Measurements from ENCODE around the gene FYN. TPM values are rescaled to one million over a fixed set of nuclear protein-coding genes. Genes with fewer than 3 reads are reported as not detected.

FYN gene
- total RNA-seq, 1 experiment from 2014 or later = 18.5 TPM

DNA sequence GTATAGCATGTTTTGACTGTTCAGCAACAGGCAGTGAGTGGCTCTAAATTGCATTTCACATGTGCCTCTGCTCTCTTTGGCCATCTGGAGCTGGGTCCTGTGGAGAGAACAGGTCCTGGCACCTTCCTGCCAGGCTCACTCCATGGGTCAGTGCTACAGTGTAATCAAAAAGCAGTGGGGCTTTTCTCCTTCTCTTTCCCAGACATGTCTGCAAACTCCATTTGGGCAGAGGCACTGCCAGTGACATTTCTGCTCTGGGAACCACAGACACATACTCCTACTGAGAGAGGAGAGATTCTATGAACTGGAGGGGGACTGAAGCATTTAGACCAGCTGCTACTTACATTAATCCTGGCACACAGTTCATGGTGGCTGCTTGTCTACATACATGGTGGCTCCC, 199.3 kb downstream of the FYN start:
- DNase-seq (ENCODE audit: low read depth, low spot score) = no peak
- ChIA-PET CTCF (interaction anchor here (1.4 kb wide), 1 partner anchor 195 kb away, joined by 3 read pairs; no protein-coding TSS in a partner anchor), POLR2A (no interaction called here), RAD21 (ENCODE audit: low non-redundant PET in 1 of 2, low total read pairs in 2 of 2, uncharacterized antibody in 2 of 2, unreplicated experiment in 2 of 2) (no interaction called here)
- H3K36me3 ChIP-seq (ENCODE audit: control insufficient read depth in 1 of 2, insufficient read depth in 2 of 2, low read length in 2 of 2) = no peaks in the 10 kb centered on the region; a peak in 1 of 4 replicates
- H4K20me1 ChIP-seq (ENCODE audit: insufficient read depth) = no peaks in the 10 kb centered on the region
- H2AFZ ChIP-seq (ENCODE audit: low read depth, low read length, poor library complexity, severe bottlenecking) = no peak overlapping the region
- no peak overlapping the region for H3K4me2 ChIP-seq (ENCODE audit: low read length)
- H3K9me2 ChIP-seq (ENCODE audit: insufficient read depth) = no peaks in the 10 kb centered on the region
- H3K27ac ChIP-seq (ENCODE audit: low read depth, low read length) = no peak overlapping the region
- H3K9me3 ChIP-seq (ENCODE audit: control insufficient read depth in 1 of 2, insufficient read depth in 1 of 2, low read depth in 1 of 2, low read length in 2 of 2) = no peaks in the 10 kb centered on the region
- H3K9ac ChIP-seq (ENCODE audit: low read length) = no peak overlapping the region
- no peak overlapping the region for H3K4me3 ChIP-seq (replicated peaks in 1 of 2; ENCODE audit: low read depth in 1 of 2, low read length in 2 of 2)
- no TSS peak for BruUV-seq (replicated peaks)
- no peaks in the 10 kb centered on the region for H3K27me3 ChIP-seq (ENCODE audit: insufficient read depth, low read length)
- no peaks in the 10 kb centered on the region for H3K79me2 ChIP-seq (ENCODE audit: insufficient read depth, low read length)
- TF ChIP-seq EZH2 (IDR thresholded peaks at IDR 0.05) (no peak), RAD21 (IDR thresholded peaks at IDR 0.05; ENCODE audit: low read depth) (no peak), CBX3 (IDR thresholded peaks at IDR 0.05; ENCODE audit: low read depth) (no peak), YY1 (IDR thresholded peaks at IDR 0.05; ENCODE audit: extremely low read depth, insufficient replicate concordance, low read depth, low read length) (no peak), ZNF274 (IDR thresholded peaks at IDR 0.05; ENCODE audit: low read depth, low read length) (no peak), EZH2phosphoT487 (IDR thresholded peaks at IDR 0.05; ENCODE audit: borderline replicate concordance) (no peak), POLR2A (IDR thresholded peaks at IDR 0.05; ENCODE audit: borderline replicate concordance, extremely low read depth, insufficient read depth, insufficient read length) (no peak), SIN3A (IDR thresholded peaks at IDR 0.05; ENCODE audit: low read depth) (no peak), CEBPB (IDR thresholded peaks at IDR 0.05; ENCODE audit: low read depth) (no peak)
- TF ChIP-seq, protein P1, sequence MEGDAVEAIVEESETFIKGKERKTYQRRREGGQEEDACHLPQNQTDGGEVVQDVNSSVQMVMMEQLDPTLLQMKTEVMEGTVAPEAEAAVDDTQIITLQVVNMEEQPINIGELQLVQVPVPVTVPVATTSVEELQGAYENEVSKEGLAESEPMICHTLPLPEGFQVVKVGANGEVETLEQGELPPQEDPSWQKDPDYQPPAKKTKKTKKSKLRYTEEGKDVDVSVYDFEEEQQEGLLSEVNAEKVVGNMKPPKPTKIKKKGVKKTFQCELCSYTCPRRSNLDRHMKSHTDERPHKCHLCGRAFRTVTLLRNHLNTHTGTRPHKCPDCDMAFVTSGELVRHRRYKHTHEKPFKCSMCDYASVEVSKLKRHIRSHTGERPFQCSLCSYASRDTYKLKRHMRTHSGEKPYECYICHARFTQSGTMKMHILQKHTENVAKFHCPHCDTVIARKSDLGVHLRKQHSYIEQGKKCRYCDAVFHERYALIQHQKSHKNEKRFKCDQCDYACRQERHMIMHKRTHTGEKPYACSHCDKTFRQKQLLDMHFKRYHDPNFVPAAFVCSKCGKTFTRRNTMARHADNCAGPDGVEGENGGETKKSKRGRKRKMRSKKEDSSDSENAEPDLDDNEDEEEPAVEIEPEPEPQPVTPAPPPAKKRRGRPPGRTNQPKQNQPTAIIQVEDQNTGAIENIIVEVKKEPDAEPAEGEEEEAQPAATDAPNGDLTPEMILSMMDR (IDR thresholded peaks at IDR 0.05 in 2 of 3, conservative IDR thresholded peaks at IDR 0.05 in 1 of 3; ENCODE audit: borderline replicate concordance in 1 of 3, insufficient read depth in 1 of 3, low read depth in 2 of 3, low read length in 2 of 3) = no peak
- TF ChIP-seq, protein P2, sequence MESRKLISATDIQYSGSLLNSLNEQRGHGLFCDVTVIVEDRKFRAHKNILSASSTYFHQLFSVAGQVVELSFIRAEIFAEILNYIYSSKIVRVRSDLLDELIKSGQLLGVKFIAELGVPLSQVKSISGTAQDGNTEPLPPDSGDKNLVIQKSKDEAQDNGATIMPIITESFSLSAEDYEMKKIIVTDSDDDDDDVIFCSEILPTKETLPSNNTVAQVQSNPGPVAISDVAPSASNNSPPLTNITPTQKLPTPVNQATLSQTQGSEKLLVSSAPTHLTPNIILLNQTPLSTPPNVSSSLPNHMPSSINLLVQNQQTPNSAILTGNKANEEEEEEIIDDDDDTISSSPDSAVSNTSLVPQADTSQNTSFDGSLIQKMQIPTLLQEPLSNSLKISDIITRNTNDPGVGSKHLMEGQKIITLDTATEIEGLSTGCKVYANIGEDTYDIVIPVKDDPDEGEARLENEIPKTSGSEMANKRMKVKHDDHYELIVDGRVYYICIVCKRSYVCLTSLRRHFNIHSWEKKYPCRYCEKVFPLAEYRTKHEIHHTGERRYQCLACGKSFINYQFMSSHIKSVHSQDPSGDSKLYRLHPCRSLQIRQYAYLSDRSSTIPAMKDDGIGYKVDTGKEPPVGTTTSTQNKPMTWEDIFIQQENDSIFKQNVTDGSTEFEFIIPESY (IDR thresholded peaks at IDR 0.05; ENCODE audit: extremely low read depth, insufficient replicate concordance, low read length) = no peak
- TF ChIP-seq, protein P3, sequence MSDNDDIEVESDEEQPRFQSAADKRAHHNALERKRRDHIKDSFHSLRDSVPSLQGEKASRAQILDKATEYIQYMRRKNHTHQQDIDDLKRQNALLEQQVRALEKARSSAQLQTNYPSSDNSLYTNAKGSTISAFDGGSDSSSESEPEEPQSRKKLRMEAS (IDR thresholded peaks at IDR 0.05) = no peak
- intact Hi-C loops (cut with micrococcal nuclease) = no loop called here
- no peak for ATAC-seq
- H3K4me1 ChIP-seq (ENCODE audit: control insufficient read depth in 1 of 2, insufficient read depth in 2 of 2, low read length in 2 of 2) = no peaks in the 10 kb centered on the region
